ENCODE measurements around the gene PREX1.

- TF ChIP-seq CTCF (IDR thresholded peaks at IDR 0.05), result no peak
- TF ChIP-seq POLR2A (IDR thresholded peaks at IDR 0.05), result no peak
- TF ChIP-seq POLR2AphosphoS5 (IDR thresholded peaks at IDR 0.05), result peak; percentile 65
Measured at GRCh38 chr20:48595495-48596333, 232.1 kb downstream of the PREX1 start.

Data from prostate gland (tissue), 2 donors.